Right lobe of liver (tissue), 6 donors: ENCODE measurements around the gene AFDN. TPM values are rescaled to one million over a fixed set of nuclear protein-coding genes. Genes with fewer than 3 reads are reported as not detected.
A peak's percentile ranks its signal among the peaks of the same experiment; 100 is the strongest.

Source experiments
- ATAC-seq, 4 donors: fragments of 200-7000 bp; cut with Tn5 transposase; one replicate each; pipeline ENCODE4 v1.9.1; 2020; ENCODE audit warnings: mild to moderate bottlenecking in 4 of 4, moderate library complexity in 4 of 4
- DNase-seq, 3 donors: peaks; one replicate each; pipeline ENCODE4 v3.0.0-alpha.2; 2020
- H3K27ac ChIP-seq, 3 donors: fragments of 200-600 bp; one replicate each; pipeline ENCODE4 v1.8.0; 2022
- H3K27me3 ChIP-seq, 2 donors: fragments of 200-600 bp; one replicate each; pipeline ENCODE4 v1.8.0; 2022
- H3K36me3 ChIP-seq, 4 donors: fragments of 200-600 bp; sonication (generic) in 1 of 4; one replicate each; pipeline versions ENCODE4 v1.5.1 to v1.8.0; 2017 to 2022; ENCODE audit warnings: control low read depth in 1 of 4
- H3K4me1 ChIP-seq, 4 donors: fragments of 200-600 bp; sonication (generic) in 1 of 4; one replicate each; pipeline versions ENCODE4 v1.5.1 to v1.8.0; 2017 to 2022; ENCODE audit warnings: control low read depth in 1 of 4
- H3K4me3 ChIP-seq, 3 donors: fragments of 200-600 bp; one replicate each; pipeline ENCODE4 v1.8.0; 2022
- H3K9me3 ChIP-seq, 4 donors: fragments of 200-600 bp; sonication (generic) in 1 of 4; one replicate each; pipeline versions ENCODE4 v1.5.1 to v1.8.0; 2017 to 2022; ENCODE audit warnings: control low read depth in 1 of 4
- POLR2A ChIP-seq: fragments of 450-650 bp; IDR thresholded peaks from one replicate; pipeline ENCODE4 v1.6.1; 2017; ENCODE audit warnings: antibody characterized with exemption, mild to moderate bottlenecking
- WGBS: methylation state at CpG from one replicate; pipeline ENCODE4 v1.1.6; 2018; ENCODE audit warnings: low coverage, low lambda C conversion rate; ENCODE audit not compliant: insufficient coverage; ENCODE audit errors: missing lambda C conversion rate; 5-methylcytosine and 5-hydroxymethylcytosine counted together
- intact Hi-C, 2 donors: fragments of 100-400 bp; cut with DNase I; formaldehyde crosslinking; loops; one replicate each; pipeline versions ENCODE4 v1.11.2 to v1.14.1; 2022
- total RNA-seq, 6 experiments: library from RNA; depleted of rRNA in 2 of 6; stranded (reverse); fragments of >200 nt in 2 of 6; fragmentation: NEBNext Ultra II Directional in 3 of 6; extraction: Animal tissue kit (Norgen Biotek cat#: 25700) in 3 of 6; gene quantifications; one replicate each; pipeline versions ENCODE4 v1.1.0 to v1.2.4, GENCODE V29; 2016 to 2023
- TF ChIP-seq, protein P1 (sequence below), 4 donors: fragments of 200-600 bp in 3 of 4; fragments of 450-650 bp in 1 of 4; IDR thresholded peaks; one replicate each; pipeline versions ENCODE4 v1.5.1 to v1.8.0; 2016 to 2022; ENCODE audit warnings: antibody characterized with exemption in 4 of 4, mild to moderate bottlenecking in 2 of 4
- donor health status: DM: no; HTN: yes; CAD: no.
- donor health status: DM: no; HTN: no; CAD: no.
- donor health status: DM: no; HTN: no; CAD: no.
- donor health status: DM: no; HTN: yes; CAD: no.
- donor health status: DM: no; HTN: yes; CAD: no.

AFDN gene
- total RNA-seq, 6 experiments from 2014 or later, result 77.0 to 106 (median 85.5) TPM

DNA sequence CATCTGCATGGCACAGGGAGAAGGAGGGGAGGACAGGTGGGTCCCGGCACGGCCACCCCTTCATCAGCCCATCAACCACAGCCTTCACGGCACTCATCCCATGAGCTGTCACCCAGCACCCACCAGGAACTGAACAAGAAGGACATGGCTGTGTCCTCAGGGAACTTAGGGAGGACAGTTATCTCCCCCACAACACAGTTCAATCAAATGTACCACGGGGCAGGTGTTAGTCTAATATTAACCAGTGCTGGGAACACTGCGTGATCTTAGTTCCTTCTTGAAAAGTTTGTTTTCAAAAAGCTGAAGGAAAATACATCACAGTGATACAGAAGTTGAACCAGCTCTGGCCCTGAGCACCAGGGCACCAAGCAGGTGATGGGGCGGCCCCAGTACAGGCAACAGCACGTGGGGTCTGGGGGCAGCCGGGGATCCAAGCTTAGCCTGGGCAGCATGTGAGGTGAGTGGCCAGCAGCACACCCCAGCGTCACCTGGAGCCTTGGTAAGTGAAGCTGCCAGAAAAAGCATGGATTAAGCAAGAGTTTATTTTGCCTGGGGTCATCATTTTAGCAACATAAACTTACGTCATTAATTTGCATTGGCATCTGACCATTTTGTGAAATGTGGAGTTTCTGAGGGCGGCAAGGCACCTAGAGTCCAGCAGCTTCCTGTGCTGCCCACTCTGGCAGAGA lies 35.5 kb upstream of the AFDN start:
- H3K4me3 ChIP-seq, result peak overlapping the region; percentile 46 to 67 (median 60)
- H3K27ac ChIP-seq, result peak overlapping the region; percentile 65 to 88 (median 84)
- TF ChIP-seq, protein P1, sequence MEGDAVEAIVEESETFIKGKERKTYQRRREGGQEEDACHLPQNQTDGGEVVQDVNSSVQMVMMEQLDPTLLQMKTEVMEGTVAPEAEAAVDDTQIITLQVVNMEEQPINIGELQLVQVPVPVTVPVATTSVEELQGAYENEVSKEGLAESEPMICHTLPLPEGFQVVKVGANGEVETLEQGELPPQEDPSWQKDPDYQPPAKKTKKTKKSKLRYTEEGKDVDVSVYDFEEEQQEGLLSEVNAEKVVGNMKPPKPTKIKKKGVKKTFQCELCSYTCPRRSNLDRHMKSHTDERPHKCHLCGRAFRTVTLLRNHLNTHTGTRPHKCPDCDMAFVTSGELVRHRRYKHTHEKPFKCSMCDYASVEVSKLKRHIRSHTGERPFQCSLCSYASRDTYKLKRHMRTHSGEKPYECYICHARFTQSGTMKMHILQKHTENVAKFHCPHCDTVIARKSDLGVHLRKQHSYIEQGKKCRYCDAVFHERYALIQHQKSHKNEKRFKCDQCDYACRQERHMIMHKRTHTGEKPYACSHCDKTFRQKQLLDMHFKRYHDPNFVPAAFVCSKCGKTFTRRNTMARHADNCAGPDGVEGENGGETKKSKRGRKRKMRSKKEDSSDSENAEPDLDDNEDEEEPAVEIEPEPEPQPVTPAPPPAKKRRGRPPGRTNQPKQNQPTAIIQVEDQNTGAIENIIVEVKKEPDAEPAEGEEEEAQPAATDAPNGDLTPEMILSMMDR (IDR thresholded peaks at IDR 0.05), result peak in 1 of 4 donors; percentile 5
- peak; percentile 48 for TF ChIP-seq POLR2A
- ATAC-seq, result peak; percentile 67 to 78 (median 73)
- peak; percentile 81 to 92 (median 91) for DNase-seq
- no peaks in the 10 kb centered on the region for H3K9me3 ChIP-seq
- no peaks in the 10 kb centered on the region for H3K36me3 ChIP-seq
- 17% methylated on average over 8 of the region's 11 CpGs for WGBS
- peaks cover 0 to 43% (median 12%) of the 10 kb centered on the region in 4 donors for H3K4me1 ChIP-seq
- intact Hi-C loops, result no loop called here
- no peaks in the 10 kb centered on the region for H3K27me3 ChIP-seq

DNA sequence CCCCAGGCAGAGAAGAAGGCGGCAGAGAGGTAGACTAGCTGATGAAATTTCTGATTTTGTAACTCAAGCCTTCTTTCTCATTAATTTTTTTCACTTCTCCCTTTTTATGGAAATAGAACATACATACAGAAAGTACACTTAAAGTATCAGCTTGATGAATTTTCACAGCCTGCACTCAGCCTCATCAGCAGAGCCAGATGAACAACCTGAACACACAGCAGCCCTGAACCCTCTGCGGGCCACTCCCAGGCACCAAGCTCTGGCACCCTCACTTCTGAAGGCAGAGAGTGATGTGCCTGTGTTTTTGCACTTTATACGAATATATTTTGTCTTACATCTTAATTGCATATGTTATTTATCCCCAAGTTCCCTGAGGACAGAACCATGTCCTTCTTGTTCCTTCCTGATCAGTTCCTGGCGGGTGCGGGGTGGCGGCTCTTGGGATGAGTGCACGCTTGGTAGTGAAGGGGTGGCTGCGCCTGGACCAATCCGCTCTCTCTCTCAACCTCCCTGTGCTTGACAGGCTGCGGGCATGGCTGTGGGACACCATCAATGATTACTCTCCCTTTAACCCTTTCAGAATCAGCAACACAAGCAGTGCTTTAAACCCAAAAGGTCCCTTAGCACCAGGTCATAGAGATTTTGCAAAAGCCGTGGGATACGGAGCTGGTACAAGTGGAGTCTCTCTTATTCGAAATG lies 34.8 kb upstream of the AFDN start:
- Histone ChIP-seq H3K27ac (peak overlapping the region; percentile 55 to 88 (median 84)), H3K4me1 (peaks cover 0 to 37% (median 12%) of the 10 kb centered on the region in 4 donors), H3K9me3 (no peaks in the 10 kb centered on the region), H3K4me3 (peak overlapping the region in 1 of 3 donors; percentile 17), H3K36me3 (no peaks in the 10 kb centered on the region), H3K27me3 (no peaks in the 10 kb centered on the region)
- intact Hi-C loops, result no loop called here
- no peak for TF ChIP-seq POLR2A
- TF ChIP-seq, protein P1 (IDR thresholded peaks at IDR 0.05), result no peak
- WGBS, result 44% methylated on average over 13 of the region's 13 CpGs
- DNase-seq (peak in 1 of 3 donors; percentile 76), ATAC-seq (peak; percentile 2 to 39 (median 16))

DNA sequence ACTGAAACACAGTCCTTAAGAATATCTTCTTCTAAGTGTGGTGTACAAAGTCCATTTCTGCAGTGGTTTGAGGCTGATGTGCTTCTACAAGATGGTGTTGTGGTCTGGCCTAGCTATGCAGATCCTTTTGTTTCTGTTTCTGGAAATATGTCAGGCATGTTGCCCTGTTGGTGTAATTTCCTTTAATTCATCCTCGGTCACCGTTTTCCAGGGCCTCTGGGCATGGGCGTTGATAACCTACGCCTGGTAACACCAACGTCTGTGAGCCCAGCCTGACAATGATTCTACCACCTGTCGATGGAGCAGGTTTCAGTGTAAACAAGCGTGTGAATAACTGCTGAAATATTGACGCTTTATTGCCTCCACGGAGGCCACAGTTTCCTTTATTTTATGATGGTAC lies 33.3 kb upstream of the AFDN start:
- no peaks in the 10 kb centered on the region for H3K9me3 ChIP-seq
- DNase-seq (no peak), ATAC-seq (no peak)
- WGBS, result 72% methylated on average over 9 of the region's 9 CpGs
- H3K4me3 ChIP-seq, result no peak overlapping the region
- intact Hi-C loops, result no loop called here
- H3K27ac ChIP-seq, result no peak overlapping the region
- no peaks in the 10 kb centered on the region for H3K36me3 ChIP-seq
- TF ChIP-seq POLR2A, result no peak
- TF ChIP-seq, protein P1 (IDR thresholded peaks at IDR 0.05), result no peak
- H3K27me3 ChIP-seq, result no peaks in the 10 kb centered on the region
- H3K4me1 ChIP-seq, result peaks cover 0 to 29% (median 6%) of the 10 kb centered on the region in 4 donors

DNA sequence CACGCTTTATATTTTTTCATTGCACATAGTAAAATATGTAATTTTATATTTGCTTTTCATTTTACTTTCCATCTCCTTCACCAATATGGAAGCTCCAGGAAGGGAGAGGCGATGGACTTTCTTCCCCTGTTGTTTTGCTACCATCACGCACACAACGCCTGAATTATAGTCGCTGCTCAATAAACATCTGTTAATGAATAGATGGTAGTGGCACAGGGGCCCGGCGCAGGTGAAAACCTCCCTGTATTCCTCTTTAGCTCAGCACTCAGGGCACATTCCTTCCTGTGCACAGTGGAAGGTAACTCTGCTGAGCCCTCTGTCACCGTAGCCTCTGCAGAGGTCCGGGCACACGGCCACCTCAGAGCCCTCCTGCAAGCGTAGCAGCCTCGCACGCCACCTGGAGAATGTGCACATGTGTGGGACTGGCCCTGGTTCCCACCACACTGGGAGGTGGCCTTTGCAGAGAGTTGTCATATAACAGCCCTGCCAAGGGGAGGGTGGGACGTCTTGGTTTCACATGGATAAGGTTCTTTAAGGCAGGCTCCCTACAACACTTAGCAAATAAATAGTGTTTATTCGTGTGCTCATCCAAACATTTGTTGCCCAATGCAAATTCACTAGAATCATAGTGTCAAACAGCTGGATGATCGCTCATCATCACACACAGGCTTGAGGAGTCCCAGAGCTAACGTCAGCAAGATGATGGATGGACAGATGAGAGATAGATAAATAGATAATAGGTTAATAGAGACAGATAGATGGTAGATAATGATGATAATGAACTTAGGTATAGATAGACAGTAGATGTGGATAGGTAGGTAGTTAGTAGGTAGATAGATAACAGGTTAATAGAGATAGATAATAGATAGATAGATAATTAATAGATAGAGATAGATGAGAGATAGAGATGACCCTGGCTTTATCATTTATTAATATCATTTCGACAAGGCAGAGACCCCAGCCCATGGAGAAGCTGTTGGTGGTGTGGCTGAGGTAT lies 32.3 kb upstream of the AFDN start:
- no peaks in the 10 kb centered on the region for H3K9me3 ChIP-seq
- DNase-seq (no peak), ATAC-seq (no peak)
- peak overlapping the region in 1 of 3 donors; percentile 75 for H3K4me3 ChIP-seq
- H3K36me3 ChIP-seq, result no peaks in the 10 kb centered on the region
- TF ChIP-seq POLR2A, result no peak
- TF ChIP-seq, protein P1 (IDR thresholded peaks at IDR 0.05), result no peak
- WGBS, result 74% methylated on average over 11 of the region's 18 CpGs
- H3K27ac ChIP-seq, result peak overlapping the region in 1 of 3 donors; percentile 83
- H3K27me3 ChIP-seq, result no peaks in the 10 kb centered on the region
- peaks cover 0 to 25% (median 6%) of the 10 kb centered on the region in 4 donors for H3K4me1 ChIP-seq
- intact Hi-C loops, result no loop called here
